Vagina (tissue), 2 donors: ENCODE measurements around the gene CASZ1.

ENCODE experiments used
- CTCF ChIP-seq, 3 experiments: fragments of 450-650 bp in 2 of 3; fragments of 200-600 bp in 1 of 3; sonication (generic) in 1 of 3; IDR thresholded peaks; one replicate each; pipeline ENCODE4 v1.5.1; 2017 to 2019; ENCODE audit warnings: antibody characterized with exemption in 3 of 3, mild to moderate bottlenecking in 2 of 3, moderate library complexity in 2 of 3
- POLR2A ChIP-seq, 2 donors: fragments of 450-650 bp; IDR thresholded peaks; one replicate each; pipeline ENCODE4 v1.6.1; 2017; ENCODE audit warnings: antibody characterized with exemption in 2 of 2, mild to moderate bottlenecking in 2 of 2, moderate library complexity in 2 of 2
- POLR2AphosphoS5 ChIP-seq, 2 donors: sonication (generic); formaldehyde crosslinking; IDR thresholded peaks; one replicate each; pipeline ENCODE4 v1.9.0; 2017; ENCODE audit warnings: antibody characterized with exemption in 2 of 2, mild to moderate bottlenecking in 2 of 2, low read depth in 1 of 2; ENCODE audit not compliant: insufficient read depth in 1 of 2

GRCh38 chr1:10745383-10745782 lies 51.1 kb downstream of the CASZ1 start:
- TF ChIP-seq CTCF (IDR thresholded peaks at IDR 0.05), result no peak
- TF ChIP-seq POLR2AphosphoS5 (IDR thresholded peaks at IDR 0.05; ENCODE audit: insufficient read depth in 1 of 2, low read depth in 1 of 2), result no peak
- TF ChIP-seq POLR2A (IDR thresholded peaks at IDR 0.05), result no peak
